Tibial nerve (tissue), 4 donors: ENCODE results near the gene MIA2. TPM values are rescaled to one million over a fixed set of nuclear protein-coding genes. Genes with fewer than 3 reads are reported as not detected.

Experiments used
- DNase-seq, 2 donors: peaks; one replicate each; pipeline ENCODE4 v3.0.0-alpha.2; 2019; ENCODE audit warnings: low spot score in 2 of 2
- H3K27ac ChIP-seq, 4 donors: fragments of 200-600 bp; sonication (generic) in 3 of 4; one replicate each; pipeline ENCODE4 v1.5.1; 2017 to 2019; ENCODE audit warnings: mild to moderate bottlenecking in 1 of 4
- H3K27me3 ChIP-seq, 2 donors: fragments of 200-600 bp; sonication (generic) in 1 of 2; one replicate each; pipeline versions ENCODE4 v1.5.1 to v1.6.0; 2017 to 2019
- H3K36me3 ChIP-seq, 3 donors: fragments of 200-600 bp; sonication (generic); one replicate each; pipeline ENCODE4 v1.5.1; 2018 to 2019
- H3K4me1 ChIP-seq, 4 donors: fragments of 200-600 bp; sonication (generic) in 3 of 4; one replicate each; pipeline ENCODE4 v1.5.1; 2017 to 2019
- H3K4me3 ChIP-seq, 4 donors: fragments of 200-600 bp; sonication (generic) in 3 of 4; one replicate each; pipeline ENCODE4 v1.5.1; 2017 to 2019; ENCODE audit warnings: mild to moderate bottlenecking in 1 of 4, moderate library complexity in 1 of 4
- H3K9me3 ChIP-seq, 4 donors: fragments of 200-600 bp; sonication (generic) in 3 of 4; one replicate each; pipeline ENCODE4 v1.5.1; 2017 to 2019
- EP300 ChIP-seq, 2 donors: sonication (generic); formaldehyde crosslinking; IDR thresholded peaks; one replicate each; pipeline ENCODE4 v1.6.1; 2017; ENCODE audit warnings: antibody characterized with exemption in 2 of 2, mild to moderate bottlenecking in 1 of 2
- POLR2A ChIP-seq, 2 donors: fragments of 450-650 bp; IDR thresholded peaks; one replicate each; pipeline ENCODE4 v1.6.1; 2017; ENCODE audit warnings: antibody characterized with exemption in 2 of 2, mild to moderate bottlenecking in 2 of 2, moderate library complexity in 2 of 2
- WGBS, 2 donors: methylation state at CpG; one replicate each; pipeline ENCODE4 v1.1.5; 2018; 5-methylcytosine and 5-hydroxymethylcytosine counted together
- total RNA-seq, 4 donors: library from RNA; depleted of rRNA; stranded (reverse); fragments of >200 nt; gene quantifications; one replicate each; pipeline ENCODE4 v1.1.0, GENCODE V29; 2016
- TF ChIP-seq, protein P1 (sequence below), 5 experiments: fragments of 200-600 bp in 3 of 5; fragments of 450-650 bp in 2 of 5; sonication (generic) in 3 of 5; IDR thresholded peaks; one replicate each; pipeline ENCODE4 v1.5.1; 2016 to 2019; ENCODE audit warnings: antibody characterized with exemption in 5 of 5, mild to moderate bottlenecking in 3 of 5, moderate library complexity in 2 of 5

The MIA2 gene
- total RNA-seq, 4 donors from 2014 or later = 14.7 to 22.2 (median 16.3) TPM

GRCh38 chr14:39426605-39427004 is 192.9 kb downstream of the MIA2 start:
- no peaks in the 10 kb centered on the region for H3K36me3 ChIP-seq
- no peak for DNase-seq
- H3K27ac ChIP-seq = peak overlapping the region in 1 of 4 donors; percentile 16
- no peaks in the 10 kb centered on the region for H3K9me3 ChIP-seq
- H3K27me3 ChIP-seq = no peaks in the 10 kb centered on the region
- peaks cover 0 to 76% (median 25%) of the 10 kb centered on the region in 4 donors for H3K4me1 ChIP-seq
- WGBS, 2 donors = 53 to 58% methylated on average over 7 of the region's 7 CpGs
- TF ChIP-seq POLR2A (IDR thresholded peaks at IDR 0.05) = no peak
- TF ChIP-seq, protein P1, sequence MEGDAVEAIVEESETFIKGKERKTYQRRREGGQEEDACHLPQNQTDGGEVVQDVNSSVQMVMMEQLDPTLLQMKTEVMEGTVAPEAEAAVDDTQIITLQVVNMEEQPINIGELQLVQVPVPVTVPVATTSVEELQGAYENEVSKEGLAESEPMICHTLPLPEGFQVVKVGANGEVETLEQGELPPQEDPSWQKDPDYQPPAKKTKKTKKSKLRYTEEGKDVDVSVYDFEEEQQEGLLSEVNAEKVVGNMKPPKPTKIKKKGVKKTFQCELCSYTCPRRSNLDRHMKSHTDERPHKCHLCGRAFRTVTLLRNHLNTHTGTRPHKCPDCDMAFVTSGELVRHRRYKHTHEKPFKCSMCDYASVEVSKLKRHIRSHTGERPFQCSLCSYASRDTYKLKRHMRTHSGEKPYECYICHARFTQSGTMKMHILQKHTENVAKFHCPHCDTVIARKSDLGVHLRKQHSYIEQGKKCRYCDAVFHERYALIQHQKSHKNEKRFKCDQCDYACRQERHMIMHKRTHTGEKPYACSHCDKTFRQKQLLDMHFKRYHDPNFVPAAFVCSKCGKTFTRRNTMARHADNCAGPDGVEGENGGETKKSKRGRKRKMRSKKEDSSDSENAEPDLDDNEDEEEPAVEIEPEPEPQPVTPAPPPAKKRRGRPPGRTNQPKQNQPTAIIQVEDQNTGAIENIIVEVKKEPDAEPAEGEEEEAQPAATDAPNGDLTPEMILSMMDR (IDR thresholded peaks at IDR 0.05) = no peak
- no peak for TF ChIP-seq EP300 (IDR thresholded peaks at IDR 0.05)
- no peak overlapping the region for H3K4me3 ChIP-seq

DNA sequence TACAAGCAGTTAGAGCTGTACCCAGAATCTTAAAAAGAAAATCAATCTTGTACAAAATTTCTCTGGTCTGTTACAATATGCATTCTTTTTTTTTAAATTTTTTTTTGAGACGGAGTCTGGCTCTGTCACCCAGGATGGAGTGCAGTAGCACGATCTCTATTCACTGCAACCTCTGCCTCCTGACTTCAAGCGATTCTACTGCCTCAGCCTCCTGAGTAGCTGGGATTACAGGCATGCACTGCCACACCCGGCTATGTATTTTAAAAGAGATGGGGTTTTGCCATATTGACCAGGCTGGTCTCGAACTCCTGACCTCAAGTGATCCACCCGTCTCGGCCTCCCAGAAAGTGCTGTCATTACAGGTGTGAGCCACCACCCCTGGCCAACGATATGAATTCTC is 194.4 kb downstream of the MIA2 start:
- WGBS, 2 donors = 88 to 93% methylated on average over 8 of the region's 8 CpGs
- peaks cover 0 to 67% (median 25%) of the 10 kb centered on the region in 4 donors for H3K4me1 ChIP-seq
- TF ChIP-seq, protein P1 (IDR thresholded peaks at IDR 0.05) = no peak
- TF ChIP-seq EP300 (IDR thresholded peaks at IDR 0.05) (no peak), POLR2A (IDR thresholded peaks at IDR 0.05) (no peak)
- no peaks in the 10 kb centered on the region for H3K27me3 ChIP-seq
- H3K9me3 ChIP-seq = no peaks in the 10 kb centered on the region
- H3K4me3 ChIP-seq = no peak overlapping the region
- DNase-seq = no peak
- no peaks in the 10 kb centered on the region for H3K36me3 ChIP-seq
- no peak overlapping the region for H3K27ac ChIP-seq

DNA sequence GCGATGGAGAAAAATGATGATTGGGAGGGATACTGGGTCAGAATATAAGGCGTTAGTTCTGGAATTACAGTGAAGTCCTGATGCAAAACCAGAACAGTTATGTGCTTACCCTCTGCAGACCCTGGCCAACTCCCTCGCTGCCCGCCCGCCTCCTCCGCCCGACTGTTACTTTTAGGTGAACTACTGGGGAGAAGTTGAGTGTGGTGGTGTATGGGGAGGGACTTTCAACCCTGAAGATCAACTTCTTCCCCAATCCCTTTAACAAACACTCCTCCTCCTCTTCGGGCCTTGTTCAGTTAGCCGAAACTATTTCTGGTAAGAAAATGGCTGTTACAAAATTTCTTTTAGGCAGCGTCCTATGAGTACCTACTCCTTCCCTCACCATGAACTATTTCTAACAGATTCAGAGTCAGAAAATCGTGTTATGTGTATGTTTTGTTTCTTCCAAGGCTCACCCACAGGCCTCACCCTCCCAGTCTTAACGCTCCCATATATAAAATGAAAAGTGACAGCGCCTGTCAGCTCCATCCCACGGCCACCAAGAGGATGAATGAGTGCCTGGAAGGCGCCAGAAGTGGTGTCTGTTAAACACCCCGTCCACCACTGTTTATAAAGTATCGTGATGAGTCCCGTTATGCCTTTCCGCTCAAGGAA is 197.2 kb downstream of the MIA2 start:
- no peaks in the 10 kb centered on the region for H3K27me3 ChIP-seq
- no peak for DNase-seq
- H3K4me3 ChIP-seq = peak overlapping the region; percentile 88 to 98 (median 98)
- no peaks in the 10 kb centered on the region for H3K9me3 ChIP-seq
- WGBS, 2 donors = 2 to 6% methylated on average over 19 of the region's 19 CpGs
- H3K4me1 ChIP-seq = peaks cover 0 to 58% (median 28%) of the 10 kb centered on the region in 4 donors
- H3K36me3 ChIP-seq = no peaks in the 10 kb centered on the region
- TF ChIP-seq EP300 (IDR thresholded peaks at IDR 0.05) = no peak
- no peak for TF ChIP-seq POLR2A (IDR thresholded peaks at IDR 0.05)
- H3K27ac ChIP-seq = peak overlapping the region; percentile 97 to 99 (median 98)

DNA sequence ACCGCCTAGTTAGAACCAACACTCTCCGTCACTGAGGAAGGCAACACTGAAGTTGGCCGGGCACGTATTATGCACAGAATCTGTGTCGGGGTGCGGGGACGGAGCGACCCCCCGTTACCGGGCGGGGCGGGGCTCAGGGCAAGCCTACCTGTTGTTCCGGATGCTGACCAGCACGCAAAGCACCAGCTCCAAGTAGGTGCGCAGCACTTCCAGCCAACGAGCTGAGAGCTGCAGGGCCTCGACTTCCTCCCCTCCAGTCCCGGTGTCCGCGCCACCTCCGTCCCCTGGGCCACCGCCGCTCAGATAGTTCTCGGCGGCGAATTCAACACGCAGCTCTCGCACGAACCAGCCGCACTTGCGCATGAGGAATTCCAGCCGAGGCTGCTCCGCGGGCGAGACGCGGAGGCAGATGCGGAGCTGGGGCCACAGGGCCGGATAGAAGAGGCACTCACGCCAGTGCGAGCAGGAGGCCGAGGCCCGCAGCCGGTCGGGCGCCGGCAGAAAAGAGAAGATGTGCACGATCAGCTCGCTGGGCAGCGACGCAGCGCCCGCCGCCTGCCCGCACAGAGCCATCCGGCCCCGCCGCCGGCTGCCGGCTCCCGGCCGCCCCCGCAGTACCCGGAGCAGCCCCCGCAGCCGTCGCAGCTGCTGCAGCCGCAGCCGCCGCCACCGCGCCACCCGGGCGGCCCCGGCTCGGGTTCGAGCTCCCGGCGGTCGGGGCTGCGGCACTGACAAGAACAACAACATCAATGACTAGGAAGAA is 197.9 kb downstream of the MIA2 start:
- Histone ChIP-seq H3K27ac (peak overlapping the region; percentile 97 to 99 (median 98)), H3K9me3 (no peaks in the 10 kb centered on the region), H3K27me3 (no peaks in the 10 kb centered on the region), H3K4me1 (peaks cover 0 to 51% (median 25%) of the 10 kb centered on the region in 4 donors), H3K4me3 (peak overlapping the region; percentile 88 to 98 (median 98)), H3K36me3 (no peaks in the 10 kb centered on the region)
- TF ChIP-seq EP300 (IDR thresholded peaks at IDR 0.05) = peak in 1 of 2 donors; percentile 6
- peak in 1 of 2 donors; percentile 91 for TF ChIP-seq POLR2A (IDR thresholded peaks at IDR 0.05)
- TF ChIP-seq, protein P1 (IDR thresholded peaks at IDR 0.05) = peak in 2 of 5 experiments; percentile 33 to 35
- 1% methylated on average over 39 to 56 of the region's 81 CpGs for WGBS, 2 donors
- DNase-seq = peak in 1 of 2 donors; percentile 15

- Histone ChIP-seq H3K4me3 (peak within 1 kb of the TSS; percentile 88 to 98 (median 98)), H3K36me3 (no peaks in the 10 kb centered on the region), H3K4me1 (peaks cover 0 to 45% (median 24%) of the 10 kb centered on the region in 4 donors), H3K27me3 (no peaks in the 10 kb centered on the region), H3K9me3 (no peaks in the 10 kb centered on the region), H3K27ac (peak within 1 kb of the TSS; percentile 97 to 99 (median 98))
- TF ChIP-seq EP300 (IDR thresholded peaks at IDR 0.05) (peak; percentile 72 to 81), POLR2A (IDR thresholded peaks at IDR 0.05) (peak in 1 of 2 donors; percentile 52)
- TF ChIP-seq, protein P1 (IDR thresholded peaks at IDR 0.05) = peak in 1 of 5 experiments; percentile 5
- peak; percentile 92 to 93 for DNase-seq
- 0% methylated on average over 26 to 32 of the region's 47 CpGs for WGBS, 2 donors
These were observed 198.5 kb downstream of the MIA2 start, which contains the start of gene FBXO33 for GRCh38 chr14:39432179-39432618. TSS of gene FBXO33 (minus strand) at chr14:39432433. CDS start at chr14:39432162, 271 bp downstream.
